ENCODE data around the gene SEC24C. TPM values are rescaled to one million over a fixed set of nuclear protein-coding genes. Genes with fewer than 3 reads are reported as not detected.
A peak's percentile ranks its signal among the peaks of the same experiment; 100 is the strongest.

The SEC24C gene
- total RNA-seq, 1 experiment from 2014 or later, result 74.9 TPM

DNA sequence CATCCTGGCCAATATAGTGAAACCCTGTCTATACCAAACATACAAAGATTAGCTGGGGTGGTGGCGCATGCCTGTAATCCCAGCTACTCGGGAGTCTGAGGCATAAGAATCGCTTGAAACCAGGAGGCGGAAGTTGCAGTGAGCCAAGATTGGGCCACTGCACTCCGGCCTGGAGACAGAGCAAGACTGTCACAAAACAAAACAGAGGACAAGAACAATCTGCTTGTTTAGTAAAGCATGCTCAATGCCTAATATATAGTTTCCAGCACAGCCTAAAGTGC, 1.8 kb upstream of the SEC24C start:
- CTCF ChIA-PET, result no interaction called here
- peaks cover 6% of the 10 kb centered on the region for H3K4me1 ChIP-seq (ENCODE audit: insufficient read depth, low read length, poor library complexity, severe bottlenecking)
- H3K27ac ChIP-seq (ENCODE audit: low read depth, low read length, poor library complexity, severe bottlenecking), result peak overlapping the region; percentile 93
- H3K4me3 ChIP-seq (ENCODE audit: low read depth, low read length, poor library complexity, severe bottlenecking), result no peak overlapping the region
- no peaks in the 10 kb centered on the region for H3K27me3 ChIP-seq (replicated peaks; ENCODE audit: insufficient read depth, low read depth, low read length, poor library complexity)
- POLR2A ChIA-PET (ENCODE audit: low non-redundant PET), result no interaction called here
- intact Hi-C loops (cut with micrococcal nuclease; ENCODE audit: unreplicated experiment), result no loop called here
- H3K36me3 ChIP-seq (ENCODE audit: insufficient read depth, low read length, poor library complexity, severe bottlenecking), result peaks cover 8% of the 10 kb centered on the region
- no peak for TF ChIP-seq EZH2 (IDR thresholded peaks at IDR 0.05; ENCODE audit: borderline replicate concordance, low read depth, low read length, poor library complexity, severe bottlenecking)
- TF ChIP-seq, protein P1, sequence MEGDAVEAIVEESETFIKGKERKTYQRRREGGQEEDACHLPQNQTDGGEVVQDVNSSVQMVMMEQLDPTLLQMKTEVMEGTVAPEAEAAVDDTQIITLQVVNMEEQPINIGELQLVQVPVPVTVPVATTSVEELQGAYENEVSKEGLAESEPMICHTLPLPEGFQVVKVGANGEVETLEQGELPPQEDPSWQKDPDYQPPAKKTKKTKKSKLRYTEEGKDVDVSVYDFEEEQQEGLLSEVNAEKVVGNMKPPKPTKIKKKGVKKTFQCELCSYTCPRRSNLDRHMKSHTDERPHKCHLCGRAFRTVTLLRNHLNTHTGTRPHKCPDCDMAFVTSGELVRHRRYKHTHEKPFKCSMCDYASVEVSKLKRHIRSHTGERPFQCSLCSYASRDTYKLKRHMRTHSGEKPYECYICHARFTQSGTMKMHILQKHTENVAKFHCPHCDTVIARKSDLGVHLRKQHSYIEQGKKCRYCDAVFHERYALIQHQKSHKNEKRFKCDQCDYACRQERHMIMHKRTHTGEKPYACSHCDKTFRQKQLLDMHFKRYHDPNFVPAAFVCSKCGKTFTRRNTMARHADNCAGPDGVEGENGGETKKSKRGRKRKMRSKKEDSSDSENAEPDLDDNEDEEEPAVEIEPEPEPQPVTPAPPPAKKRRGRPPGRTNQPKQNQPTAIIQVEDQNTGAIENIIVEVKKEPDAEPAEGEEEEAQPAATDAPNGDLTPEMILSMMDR (conservative IDR thresholded peaks at IDR 0.05; ENCODE audit: low read depth, low read length), result no peak
- no peaks in the 10 kb centered on the region for H3K9me3 ChIP-seq (ENCODE audit: low read depth, low read length, poor library complexity, severe bottlenecking)
- DNase-seq (ENCODE audit: low spot score), result no peak
- no TSS peak for BruUV-seq (replicated peaks)

DNA sequence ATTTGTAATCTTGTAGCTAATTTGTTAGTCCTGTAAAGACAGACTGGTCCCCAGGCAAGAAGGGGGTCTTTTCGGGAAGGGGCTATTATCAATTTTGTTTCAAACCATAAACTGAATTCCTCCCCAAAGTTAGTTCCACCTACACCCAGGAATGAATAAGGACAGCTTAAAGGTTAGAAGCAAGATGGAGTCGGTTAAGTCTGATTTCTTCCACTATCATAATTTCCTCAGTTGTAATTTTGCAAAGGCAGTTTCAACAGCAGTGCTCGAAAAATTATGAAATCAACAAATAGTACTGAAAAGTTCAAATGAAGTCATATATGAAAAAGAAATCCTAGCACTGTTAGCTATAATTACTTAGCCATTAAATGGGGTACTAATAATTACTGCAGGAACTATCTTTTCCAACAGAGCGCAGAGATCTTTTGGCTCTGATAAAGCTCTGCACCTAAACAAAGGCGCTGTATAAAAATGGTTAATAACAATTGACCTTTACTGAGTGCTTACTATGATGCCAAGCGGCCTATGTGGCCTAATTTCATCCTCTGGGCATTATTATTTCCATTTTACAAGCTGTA, 756 bp upstream of the SEC24C start:
- no peaks in the 10 kb centered on the region for H3K9me3 ChIP-seq (ENCODE audit: low read depth, low read length, poor library complexity, severe bottlenecking)
- POLR2A ChIA-PET (ENCODE audit: low non-redundant PET), result interaction anchor here (0.5 to 0.6 kb wide), 3 partner anchors 65 to 569 kb away, joined by 3 to 6 read pairs (median 4); no protein-coding TSS in a partner anchor
- DNase-seq (ENCODE audit: low spot score), result no peak
- H3K27me3 ChIP-seq (replicated peaks; ENCODE audit: insufficient read depth, low read depth, low read length, poor library complexity), result no peaks in the 10 kb centered on the region
- BruUV-seq (replicated peaks), result TSS peak; percentile 96
- H3K36me3 ChIP-seq (ENCODE audit: insufficient read depth, low read length, poor library complexity, severe bottlenecking), result peaks cover 8% of the 10 kb centered on the region
- peak overlapping the region; percentile 79 for H3K4me3 ChIP-seq (ENCODE audit: low read depth, low read length, poor library complexity, severe bottlenecking)
- peak overlapping the region; percentile 93 for H3K27ac ChIP-seq (ENCODE audit: low read depth, low read length, poor library complexity, severe bottlenecking)
- TF ChIP-seq EZH2 (IDR thresholded peaks at IDR 0.05; ENCODE audit: borderline replicate concordance, low read depth, low read length, poor library complexity, severe bottlenecking), result no peak
- CTCF ChIA-PET, result no interaction called here
- H3K4me1 ChIP-seq (ENCODE audit: insufficient read depth, low read length, poor library complexity, severe bottlenecking), result peaks cover 6% of the 10 kb centered on the region
- intact Hi-C loops (cut with micrococcal nuclease; ENCODE audit: unreplicated experiment), result no loop called here

DNA sequence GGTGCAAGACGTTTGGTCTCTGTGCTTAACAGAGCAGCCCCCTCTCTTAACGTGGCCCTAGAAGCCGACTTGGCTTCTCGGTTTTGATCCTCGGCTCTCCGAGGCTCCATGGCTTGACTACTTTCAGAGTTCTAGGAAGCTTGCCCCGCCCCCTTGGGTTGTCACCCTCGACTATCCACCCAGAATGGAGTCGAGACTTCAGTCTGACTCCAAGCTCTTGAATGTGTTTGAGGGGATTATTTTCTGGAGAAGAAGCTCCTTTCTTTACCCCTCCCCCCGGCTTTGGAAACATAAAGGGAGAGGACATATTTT, 448 bp downstream of the SEC24C start:
- Histone ChIP-seq H3K36me3 (ENCODE audit: insufficient read depth, low read length, poor library complexity, severe bottlenecking) (peaks cover 12% of the 10 kb centered on the region), H3K4me1 (ENCODE audit: insufficient read depth, low read length, poor library complexity, severe bottlenecking) (peaks cover 6% of the 10 kb centered on the region), H3K9me3 (ENCODE audit: low read depth, low read length, poor library complexity, severe bottlenecking) (no peaks in the 10 kb centered on the region), H3K27ac (ENCODE audit: low read depth, low read length, poor library complexity, severe bottlenecking) (peak overlapping the region; percentile 93), H3K4me3 (ENCODE audit: low read depth, low read length, poor library complexity, severe bottlenecking) (peak overlapping the region; percentile 79), H3K27me3 (replicated peaks; ENCODE audit: insufficient read depth, low read depth, low read length, poor library complexity) (no peaks in the 10 kb centered on the region)
- intact Hi-C loops (cut with micrococcal nuclease; ENCODE audit: unreplicated experiment), result no loop called here
- peak; percentile 78 for DNase-seq (ENCODE audit: low spot score)
- CTCF ChIA-PET, result no interaction called here
- TF ChIP-seq, protein P1 (conservative IDR thresholded peaks at IDR 0.05; ENCODE audit: low read depth, low read length), result no peak
- TF ChIP-seq EZH2 (IDR thresholded peaks at IDR 0.05; ENCODE audit: borderline replicate concordance, low read depth, low read length, poor library complexity, severe bottlenecking), result no peak
- BruUV-seq (replicated peaks), result TSS peak; percentile 83
- POLR2A ChIA-PET (ENCODE audit: low non-redundant PET), result no interaction called here

DNA sequence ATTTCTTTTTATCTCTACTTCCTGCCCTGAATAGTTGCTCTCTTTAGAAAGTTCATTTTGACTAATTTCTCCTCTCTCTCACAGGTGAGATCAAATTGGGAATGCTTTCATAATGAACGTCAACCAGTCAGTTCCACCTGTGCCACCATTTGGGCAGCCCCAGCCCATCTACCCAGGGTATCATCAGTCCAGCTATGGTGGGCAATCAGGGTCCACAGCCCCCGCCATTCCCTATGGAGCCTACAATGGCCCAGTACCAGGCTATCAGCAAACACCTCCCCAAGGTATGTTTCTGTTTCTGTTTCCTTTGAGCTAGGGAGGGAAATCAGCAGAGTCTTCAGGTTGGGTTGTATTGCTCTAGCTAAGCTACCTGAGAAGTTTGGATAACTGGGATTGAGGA, 2.5 kb downstream of the SEC24C start:
- POLR2A ChIA-PET (ENCODE audit: low non-redundant PET), result interaction anchor here (0.7 kb wide), 1 partner anchor 25 kb away, joined by 3 read pairs; a partner anchor contains a TSS
- intact Hi-C loops (cut with micrococcal nuclease; ENCODE audit: unreplicated experiment), result no loop called here
- Histone ChIP-seq H3K9me3 (ENCODE audit: low read depth, low read length, poor library complexity, severe bottlenecking) (no peaks in the 10 kb centered on the region), H3K27me3 (replicated peaks; ENCODE audit: insufficient read depth, low read depth, low read length, poor library complexity) (no peaks in the 10 kb centered on the region), H3K4me3 (ENCODE audit: low read depth, low read length, poor library complexity, severe bottlenecking) (no peak overlapping the region), H3K4me1 (ENCODE audit: insufficient read depth, low read length, poor library complexity, severe bottlenecking) (peaks cover 6% of the 10 kb centered on the region), H3K27ac (ENCODE audit: low read depth, low read length, poor library complexity, severe bottlenecking) (no peak overlapping the region), H3K36me3 (ENCODE audit: insufficient read depth, low read length, poor library complexity, severe bottlenecking) (peaks cover 31% of the 10 kb centered on the region)
- BruUV-seq (replicated peaks), result no TSS peak
- DNase-seq (ENCODE audit: low spot score), result no peak
- TF ChIP-seq, protein P1 (conservative IDR thresholded peaks at IDR 0.05; ENCODE audit: low read depth, low read length), result no peak
- TF ChIP-seq EZH2 (IDR thresholded peaks at IDR 0.05; ENCODE audit: borderline replicate concordance, low read depth, low read length, poor library complexity, severe bottlenecking), result no peak
- CTCF ChIA-PET, result no interaction called here
